Ishikawa (cell line): ENCODE data around the gene SGSM1.

Experiments
- FOXM1 ChIP-seq: IDR thresholded peaks from 2 replicates; pipeline ENCODE4 v1.6.1; 2012; ENCODE audit warnings: low read depth, borderline replicate concordance
- MAX ChIP-seq: IDR thresholded peaks from 2 replicates; pipeline ENCODE4 v1.6.1; 2012
- RAD21 ChIP-seq: IDR thresholded peaks from 2 replicates; pipeline ENCODE4 v1.6.1; 2012; ENCODE audit warnings: low read depth

- TF ChIP-seq RAD21 (no peak), MAX (no peak), FOXM1 (no peak)
Measured at GRCh38 chr22:24859587-24859986, 53.6 kb downstream of the SGSM1 start.
